IPS-NIHi7 (cell line): ENCODE measurements around the gene OSTM1.

Experiments
- DNase-seq: peaks from one replicate; pipeline ENCODE4 v3.0.0; 2012; ENCODE audit warnings: mixed read lengths; ENCODE audit errors: extremely low spot score

The OSTM1 gene

GRCh38 chr6:108074359-108075144 lies at the start of gene OSTM1:
OSTM1 (minus strand) TSS chr6:108074741; CDS start chr6:108074651, 90 bp downstream.
- DNase-seq, result peak; percentile 99

GRCh38 chr6:108123946-108124345 lies 49.4 kb upstream of the OSTM1 start:
- peak; percentile 43 for DNase-seq

GRCh38 chr6:108123481-108123929 lies 49.0 kb upstream of the OSTM1 start:
- no peak for DNase-seq

- no peak for DNase-seq
Observed at GRCh38 chr6:108121612-108122011, 47.1 kb upstream of the OSTM1 start.

GRCh38 chr6:108120311-108120710 lies 45.8 kb upstream of the OSTM1 start:
- no peak for DNase-seq

- no peak for DNase-seq
Observed at GRCh38 chr6:108119769-108120141, 45.2 kb upstream of the OSTM1 start.

- DNase-seq, result peak; percentile 48
Observed at GRCh38 chr6:108118810-108119768, 44.5 kb upstream of the OSTM1 start.

GRCh38 chr6:108118359-108118724 lies 43.8 kb upstream of the OSTM1 start:
- DNase-seq, result no peak

GRCh38 chr6:108117427-108118358 lies 43.2 kb upstream of the OSTM1 start:
- peak; percentile 59 for DNase-seq

GRCh38 chr6:108116546-108117426 lies 42.2 kb upstream of the OSTM1 start:
- no peak for DNase-seq

- peak; percentile 52 for DNase-seq
Observed at GRCh38 chr6:108115598-108116058, 41.1 kb upstream of the OSTM1 start.

- peak; percentile 61 for DNase-seq
Observed at GRCh38 chr6:108114841-108115597, 40.5 kb upstream of the OSTM1 start.

- DNase-seq, result peak; percentile 73
Observed at GRCh38 chr6:108113557-108114519, 39.3 kb upstream of the OSTM1 start.

GRCh38 chr6:108108374-108108773 lies 33.8 kb upstream of the OSTM1 start:
- no peak for DNase-seq

GRCh38 chr6:108107102-108107501 lies 32.6 kb upstream of the OSTM1 start:
- DNase-seq, result no peak

GRCh38 chr6:108106694-108107093 lies 32.2 kb upstream of the OSTM1 start:
- DNase-seq, result no peak

- DNase-seq, result peak; percentile 67
Observed at GRCh38 chr6:108106261-108106660, 31.7 kb upstream of the OSTM1 start.

GRCh38 chr6:108105571-108105970 lies 31.0 kb upstream of the OSTM1 start:
- no peak for DNase-seq
